GF-D8 (cell line): Measurements from ENCODE around the gene RHBDL1.

Experiments used
- DNase-seq: peaks from one replicate; lab custom pipeline; 2025; lab: John Stamatoyannopoulos, UW

Gene RHBDL1

GRCh38 chr16:720447-720989, 45.0 kb downstream of the RHBDL1 start:
- peak; percentile 72 for DNase-seq

- peak; percentile 83 for DNase-seq
These were observed 45.7 kb downstream of the RHBDL1 start, which contains the start of gene ANTKMT for GRCh38 chr16:720990-721764. Gene ANTKMT (plus strand): TSS chr16:721146. CDS start chr16:721275, 129 bp downstream.

GRCh38 chr16:721765-722540, 46.5 kb downstream of the RHBDL1 start:
- DNase-seq = no peak

GRCh38 chr16:722835-723633, 47.6 kb downstream of the RHBDL1 start:
- no peak for DNase-seq

GRCh38 chr16:723695-724094, 48.2 kb downstream of the RHBDL1 start:
- no peak for DNase-seq

- no peak for DNase-seq
These were observed 48.9 kb downstream of the RHBDL1 start for GRCh38 chr16:724188-725040.

- no peak for DNase-seq
These were observed 49.5 kb downstream of the RHBDL1 start for GRCh38 chr16:725041-725376.

GRCh38 chr16:725463-726187, 50.2 kb downstream of the RHBDL1 start:
- DNase-seq = no peak

- no peak for DNase-seq
These were observed 50.6 kb downstream of the RHBDL1 start for GRCh38 chr16:726188-726437.

- peak; percentile 23 for DNase-seq
These were observed 51.2 kb downstream of the RHBDL1 start, which contains the start of the genes CCDC78 and HAGHL for GRCh38 chr16:726438-727290. Gene CCDC78 (minus strand): TSS chr16:726443. CDS start chr16:726367, 76 bp downstream. Gene HAGHL (plus strand): TSS chr16:727106. CDS start chr16:727510, 404 bp downstream.

- DNase-seq = no peak
These were observed 52.0 kb downstream of the RHBDL1 start for GRCh38 chr16:727291-727977.
